Heart right ventricle (tissue), 16 donors: Measurements from ENCODE around the gene SLC25A47. TPM values are rescaled to one million over a fixed set of nuclear protein-coding genes. Genes with fewer than 3 reads are reported as not detected.

ENCODE experiments used
- ATAC-seq, 8 donors: fragments of 200-7000 bp; cut with Tn5 transposase; one replicate each; pipeline ENCODE4 v1.9.1; 2020; ENCODE audit warnings: mild to moderate bottlenecking in 8 of 8, moderate library complexity in 8 of 8, moderate number of reproducible peaks in 1 of 8
- DNase-seq, 2 donors: peaks; one replicate each; pipeline ENCODE4 v3.0.0-alpha.2; 2020
- H3K27ac ChIP-seq, 10 donors: fragments of 200-600 bp; sonication (generic) in 2 of 10; one replicate each; pipeline versions ENCODE4 v1.5.0 to v1.8.0; 2020 to 2022; ENCODE audit warnings: mild to moderate bottlenecking in 3 of 10
- H3K27me3 ChIP-seq, 7 donors: fragments of 200-600 bp; one replicate each; pipeline ENCODE4 v1.8.0; 2021 to 2022; ENCODE audit warnings: mild to moderate bottlenecking in 2 of 7
- H3K36me3 ChIP-seq, 9 donors: fragments of 200-600 bp; sonication (generic) in 1 of 9; one replicate each; pipeline versions ENCODE4 v1.5.0 to v1.8.0; 2020 to 2022; ENCODE audit warnings: mild to moderate bottlenecking in 2 of 9
- H3K4me1 ChIP-seq, 9 donors: fragments of 200-600 bp; sonication (generic) in 1 of 9; one replicate each; pipeline versions ENCODE4 v1.5.0 to v1.8.0; 2020 to 2022; ENCODE audit warnings: mild to moderate bottlenecking in 4 of 9
- H3K4me3 ChIP-seq, 10 donors: fragments of 200-600 bp; sonication (generic) in 2 of 10; one replicate each; pipeline versions ENCODE4 v1.5.0 to v1.8.0; 2020 to 2022; ENCODE audit warnings: mild to moderate bottlenecking in 7 of 10, moderate library complexity in 2 of 10
- H3K9me3 ChIP-seq, 11 donors: fragments of 200-600 bp in 10 of 11; sonication (generic) in 2 of 11; one replicate each; pipeline versions ENCODE4 v1.5.0 to v1.8.0; 2013 to 2022; ENCODE audit warnings: mild to moderate bottlenecking in 2 of 11, control low read depth in 1 of 11, moderate library complexity in 1 of 11
- CTCF ChIP-seq, 9 donors: fragments of 200-600 bp; sonication (generic) in 2 of 9; IDR thresholded peaks; one replicate each; pipeline versions ENCODE4 v1.5.0 to v1.8.0; 2021 to 2022; ENCODE audit warnings: antibody characterized with exemption in 9 of 9, mild to moderate bottlenecking in 5 of 9, moderate library complexity in 1 of 9
- WGBS, 2 donors: extraction: QIAGEN DNeasy Blood & Tissue Kit; methylation state at CpG; one replicate each; pipeline ENCODE4 v1.1.7; 2013; ENCODE audit warnings: inconsistent platforms in 1 of 2; 5-methylcytosine and 5-hydroxymethylcytosine counted together
- intact Hi-C, 10 donors: fragments of 100-400 bp; cut with DNase I; formaldehyde crosslinking; loops; one replicate each; pipeline versions ENCODE4 v1.11.1 to v1.14.2; 2022
- polyA plus RNA-seq, 2 donors: library from polyadenylated mRNA; stranded (reverse); fragments of 200-250 nt; gene quantifications; one replicate each; pipeline ENCODE4 v1.2.3, GENCODE V29; 2013
- total RNA-seq, 10 donors: library from RNA; stranded (reverse); fragmentation: NEBNext Ultra II Directional in 3 of 10; extraction: Animal tissue kit (Norgen Biotek cat#: 25700) in 3 of 10; gene quantifications; one replicate each; pipeline versions ENCODE4 v1.2.1 to v1.2.4, GENCODE V29; 2021 to 2023
- donor health status: Arrhythmogenic right ventricular cardiomyopathy.
- donor health status: ischemic (EF 13 %, LVEDD 7.1; RV severe dilation, severe dysfunction).
- donor health status: healthy with polysubstance abuse.
- donor health status: DM: no; HTN: yes; CAD: no.
- donor health status: DM: no; HTN: no; CAD: no.
- donor health status: ischemic (EF 25% LVEDD 6.9; RV normal size, moderate dysfunction).
- donor health status: ischemic (EF 25% LVEDD 5.7; RV mildly dilated, moderate dysfunction).
- donor health status: healthy.
- donor health status: DM: yes; HTN: yes; CAD: no.
- donor health status: Ischemic cardiomyopathy.
- donor health status: ischemic (EF 35%, LVEDD 5.7; RV mildly dilated, moderate dysfunction).
- donor health status: nonischemic (EF 11% LVEDD 7.7; RV severe dilation, severe dysfunction).
- donor health status: DM: yes; HTN: yes; CAD: no.
- donor health status: PGD.
- donor health status: ischemic (EF 29% LVEDD 5.4; RV normal size, mild dysfunction).
- donor health status: nonischemic (EF 23%, LVEDD 6.1; RV moderate dilation, normal function).

SLC25A47 gene
- total and polyA plus RNA-seq, 12 donors: not detected

- no peak for ATAC-seq
- Histone ChIP-seq H3K27me3 (no peaks in the 10 kb centered on the region), H3K4me1 (no peaks in the 10 kb centered on the region), H3K4me3 (no peak overlapping the region), H3K27ac (no peak overlapping the region), H3K36me3 (peaks cover 0 to 62% (median 31%) of the 10 kb centered on the region in 9 donors), H3K9me3 (no peaks in the 10 kb centered on the region)
- no peak for TF ChIP-seq CTCF (IDR thresholded peaks at IDR 0.05)
- 96 to 97% methylated on average over 8 of the region's 8 CpGs for WGBS, 2 donors
- intact Hi-C loops: no loop called here
- no peak for DNase-seq
Observed at GRCh38 chr14:100333311-100333710, 10.2 kb downstream of the SLC25A47 start.

- ATAC-seq (no peak), DNase-seq (no peak)
- intact Hi-C loops: no loop called here
- Histone ChIP-seq H3K4me1 (no peaks in the 10 kb centered on the region), H3K27ac (no peak overlapping the region), H3K4me3 (no peak overlapping the region), H3K9me3 (no peaks in the 10 kb centered on the region), H3K27me3 (no peaks in the 10 kb centered on the region), H3K36me3 (peaks cover 0 to 68% (median 34%) of the 10 kb centered on the region in 9 donors)
- TF ChIP-seq CTCF (IDR thresholded peaks at IDR 0.05): no peak
- 81 to 85% methylated on average over 7 of the region's 7 CpGs for WGBS, 2 donors
Observed at GRCh38 chr14:100333827-100334226, 10.7 kb downstream of the SLC25A47 start.

- DNase-seq (no peak), ATAC-seq (no peak)
- no peaks in the 10 kb centered on the region for H3K27me3 ChIP-seq
- intact Hi-C loops: no loop called here
- 92% methylated on average over 12 of the region's 12 CpGs for WGBS, 2 donors
- H3K4me1 ChIP-seq: peaks cover 0 to 5% (median 1%) of the 10 kb centered on the region in 9 donors
- no peak overlapping the region for H3K27ac ChIP-seq
- no peak for TF ChIP-seq CTCF (IDR thresholded peaks at IDR 0.05)
- peaks cover 0 to 77% (median 34%) of the 10 kb centered on the region in 9 donors for H3K36me3 ChIP-seq
- H3K4me3 ChIP-seq: no peak overlapping the region
- H3K9me3 ChIP-seq: no peaks in the 10 kb centered on the region
Observed at GRCh38 chr14:100334904-100335303, 11.8 kb downstream of the SLC25A47 start.

- Histone ChIP-seq H3K36me3 (peaks cover 0 to 97% (median 34%) of the 10 kb centered on the region in 9 donors), H3K27ac (no peak overlapping the region), H3K4me1 (peaks cover 6 to 24% (median 19%) of the 10 kb centered on the region in 9 donors), H3K4me3 (no peak overlapping the region), H3K27me3 (no peaks in the 10 kb centered on the region), H3K9me3 (no peaks in the 10 kb centered on the region)
- ATAC-seq: no peak
- no peak for TF ChIP-seq CTCF (IDR thresholded peaks at IDR 0.05)
- DNase-seq: no peak
- intact Hi-C loops: no loop called here
- 89 to 91% methylated on average over 18 of the region's 18 CpGs for WGBS, 2 donors
Observed at GRCh38 chr14:100336618-100337530, 13.7 kb downstream of the SLC25A47 start.
